Smooth muscle cell (in vitro differentiated cells): ENCODE data around the gene GAS2L2. TPM values are rescaled to one million over a fixed set of nuclear protein-coding genes. Genes with fewer than 3 reads are reported as not detected.

Experiments
- DNase-seq: peaks from one replicate; lab custom pipeline; 2025; ENCODE audit not compliant: unreplicated experiment; lab: John Stamatoyannopoulos, UW
- H2AFZ ChIP-seq: fragments of 200-600 bp; sonication (generic); 2 replicates; pipeline ENCODE4 v1.6.0; 2016; ENCODE audit warnings: antibody characterized with exemption, low read depth, mild to moderate bottlenecking
- H3F3A ChIP-seq: fragments of 200-600 bp; sonication (generic); 2 replicates; pipeline ENCODE4 v1.6.0; 2017; ENCODE audit warnings: antibody characterized with exemption, low read depth
- H3K27ac ChIP-seq: fragments of 200-600 bp; sonication (generic); 2 replicates; pipeline ENCODE4 v1.5.1; 2016; ENCODE audit warnings: low read depth, mild to moderate bottlenecking
- H3K27me3 ChIP-seq: fragments of 200-600 bp; sonication (generic); 2 replicates; pipeline ENCODE4 v1.6.1; 2016; ENCODE audit warnings: low read depth, mild to moderate bottlenecking
- H3K36me3 ChIP-seq: fragments of 200-600 bp; sonication (generic); 2 replicates; pipeline ENCODE4 v1.5.1; 2016; ENCODE audit warnings: low read depth
- H3K4me1 ChIP-seq: fragments of 200-600 bp; sonication (generic); 2 replicates; pipeline ENCODE4 v1.5.1; 2016; ENCODE audit warnings: low read depth
- H3K4me2 ChIP-seq: fragments of 200-600 bp; sonication (generic); 2 replicates; pipeline ENCODE4 v1.6.0; 2016; ENCODE audit warnings: mild to moderate bottlenecking
- H3K4me3 ChIP-seq: fragments of 200-600 bp; sonication (generic); 2 replicates; pipeline ENCODE4 v1.5.1; 2016; ENCODE audit warnings: mild to moderate bottlenecking
- H3K79me2 ChIP-seq: fragments of 200-600 bp; sonication (generic); 2 replicates; pipeline ENCODE4 v1.6.0; 2016; ENCODE audit warnings: low read depth, mild to moderate bottlenecking
- H3K9ac ChIP-seq: fragments of 200-600 bp; sonication (generic); 2 replicates; pipeline ENCODE4 v1.6.0; 2016; ENCODE audit warnings: low read depth
- H3K9me3 ChIP-seq: fragments of 200-600 bp; sonication (generic); replicated peaks from 2 replicates; pipeline ENCODE4 v1.5.1; 2016; ENCODE audit warnings: low read depth
- H4K20me1 ChIP-seq: fragments of 200-600 bp; sonication (generic); 2 replicates; pipeline ENCODE4 v1.6.0; 2016; ENCODE audit warnings: low read depth
- CTCF ChIP-seq: fragments of 200-600 bp; sonication (generic); IDR thresholded peaks from 2 replicates; pipeline ENCODE4 v1.5.1; 2017; ENCODE audit warnings: borderline replicate concordance, mild to moderate bottlenecking, antibody characterized with exemption; ENCODE audit not compliant: insufficient read depth, poor library complexity, severe bottlenecking
- WGBS: methylation state at CpG from one replicate; pipeline ENCODE4 v1.1.7; 2016; ENCODE audit warnings: low lambda C conversion rate; 5-methylcytosine and 5-hydroxymethylcytosine counted together
- polyA plus RNA-seq: library from polyadenylated mRNA; unstranded; fragments of >200 nt; fragmentation: Nextera tagmentation; extraction: Ambion mirVana; gene quantifications from 2 replicates; pipeline ENCODE4 v1.2.1, GENCODE V29; 2016
- total RNA-seq: library from RNA; depleted of rRNA; stranded (reverse); fragments of >200 nt; gene quantifications from 2 replicates; pipeline ENCODE4 v1.2.3, GENCODE V29; 2014

Gene GAS2L2
- total and polyA plus RNA-seq, 2 experiments from 2014 or later, result not detected

- Histone ChIP-seq H3K27me3 (peaks cover 6% of the 10 kb centered on the region), H3K4me2 (no peak overlapping the region), H2AFZ (no peak overlapping the region), H4K20me1 (no peaks in the 10 kb centered on the region), H3K9ac (no peak overlapping the region), H3K27ac (no peak overlapping the region), H3K36me3 (no peaks in the 10 kb centered on the region), H3K79me2 (no peaks in the 10 kb centered on the region), H3K9me3 (no peaks in the 10 kb centered on the region), H3F3A (no peaks in the 10 kb centered on the region), H3K4me1 (peaks cover 1% of the 10 kb centered on the region), H3K4me3 (no peak overlapping the region)
- no peak for DNase-seq
- WGBS, result 98% methylated on average over 5 of the region's 5 CpGs
- TF ChIP-seq CTCF, result no peak
Measured at GRCh38 chr17:35736236-35736635, 16.8 kb downstream of the GAS2L2 start.

GRCh38 chr17:35735036-35735805 lies 17.8 kb downstream of the GAS2L2 start:
- Histone ChIP-seq H3K36me3 (no peaks in the 10 kb centered on the region), H3K4me1 (peaks cover 8% of the 10 kb centered on the region), H2AFZ (no peak overlapping the region), H3K4me2 (no peak overlapping the region), H3K9me3 (no peaks in the 10 kb centered on the region), H3K9ac (no peak overlapping the region), H3K27ac (no peak overlapping the region), H4K20me1 (no peaks in the 10 kb centered on the region), H3F3A (no peaks in the 10 kb centered on the region), H3K79me2 (no peaks in the 10 kb centered on the region), H3K4me3 (no peak overlapping the region), H3K27me3 (no peaks in the 10 kb centered on the region)
- no peak for TF ChIP-seq CTCF
- DNase-seq, result no peak
- WGBS, result 96% methylated on average over 29 of the region's 29 CpGs

DNA sequence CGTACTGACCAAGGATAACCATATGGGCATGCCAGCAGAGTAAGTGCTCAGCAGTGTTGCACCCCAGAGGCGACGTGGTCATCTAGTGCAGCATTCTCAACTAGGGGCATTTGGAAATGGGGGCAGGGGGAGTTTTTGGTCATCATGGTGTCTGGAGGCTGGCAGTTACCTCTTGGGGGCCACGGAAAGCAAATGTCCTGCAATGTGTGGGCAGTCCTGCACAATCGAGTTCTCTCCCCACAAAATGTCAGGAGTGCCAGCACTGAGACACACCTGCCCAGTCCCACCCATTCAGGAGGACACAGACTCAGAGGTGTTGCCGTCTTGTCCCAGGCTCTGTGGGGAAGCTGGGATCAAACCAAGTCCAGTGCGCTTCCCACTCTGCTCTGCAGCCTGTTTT lies 18.6 kb downstream of the GAS2L2 start:
- Histone ChIP-seq H4K20me1 (no peaks in the 10 kb centered on the region), H3K36me3 (no peaks in the 10 kb centered on the region), H3K27ac (no peak overlapping the region), H3K9me3 (no peaks in the 10 kb centered on the region), H3K27me3 (no peaks in the 10 kb centered on the region), H3K9ac (no peak overlapping the region), H3K4me3 (no peak overlapping the region), H3K79me2 (no peaks in the 10 kb centered on the region), H3K4me2 (no peak overlapping the region), H3F3A (no peaks in the 10 kb centered on the region), H3K4me1 (peaks cover 14% of the 10 kb centered on the region), H2AFZ (no peak overlapping the region)
- 97% methylated on average over 7 of the region's 7 CpGs for WGBS
- no peak for DNase-seq
- TF ChIP-seq CTCF, result no peak

DNA sequence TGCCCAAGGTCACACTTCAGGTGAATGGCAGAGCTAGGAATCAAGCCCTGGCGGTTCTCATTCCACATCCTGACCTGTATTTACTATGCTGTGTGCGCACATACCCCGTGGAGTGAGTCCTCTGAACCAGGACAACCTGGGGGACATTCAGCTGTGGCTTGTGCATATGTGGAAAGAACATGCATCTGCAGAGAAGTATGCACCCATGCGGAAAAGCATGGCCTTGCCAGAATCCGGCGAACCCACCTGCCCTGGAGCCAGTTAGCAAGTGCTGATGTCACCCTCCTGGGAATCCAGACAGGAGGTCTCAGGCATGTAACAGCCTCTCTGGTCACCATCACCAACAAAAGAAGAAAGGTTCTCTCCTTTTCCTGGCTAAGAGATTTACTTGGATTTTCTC lies 19.7 kb downstream of the GAS2L2 start:
- no peaks in the 10 kb centered on the region for H3K36me3 ChIP-seq
- no peaks in the 10 kb centered on the region for H3K27me3 ChIP-seq
- H3K9ac ChIP-seq, result no peak overlapping the region
- H4K20me1 ChIP-seq, result no peaks in the 10 kb centered on the region
- DNase-seq, result no peak
- no peak for TF ChIP-seq CTCF
- H3K4me2 ChIP-seq, result no peak overlapping the region
- no peak overlapping the region for H3K4me3 ChIP-seq
- no peaks in the 10 kb centered on the region for H3K9me3 ChIP-seq
- H2AFZ ChIP-seq, result no peak overlapping the region
- no peaks in the 10 kb centered on the region for H3F3A ChIP-seq
- no peaks in the 10 kb centered on the region for H3K79me2 ChIP-seq
- peaks cover 18% of the 10 kb centered on the region for H3K4me1 ChIP-seq
- 85% methylated on average over 6 of the region's 6 CpGs for WGBS
- H3K27ac ChIP-seq, result no peak overlapping the region
